SU-DHL-6 (cell line): ENCODE measurements around the gene SLC9A7.

Experiments used
- H2AFZ ChIP-seq: fragments of 200-600 bp; sonication (generic); 2 replicates; pipeline ENCODE4 v1.6.1; 2014; ENCODE audit warnings: low read depth, mild to moderate bottlenecking, moderate library complexity, mixed read lengths, antibody characterized with exemption, low read length; ENCODE audit not compliant: severe bottlenecking
- H3F3A ChIP-seq: fragments of 200-600 bp; shearing (Covaris generic); 2 replicates; pipeline ENCODE4 v1.6.0; 2016; ENCODE audit warnings: antibody characterized with exemption, mild to moderate bottlenecking; ENCODE audit not compliant: insufficient read depth
- H3K27ac ChIP-seq: fragments of 200-600 bp; sonication (generic); 2 replicates; pipeline ENCODE4 v1.5.1; 2016; ENCODE audit warnings: low read depth, mild to moderate bottlenecking, low read length, moderate library complexity, mixed read lengths
- H3K27me3 ChIP-seq: fragments of 200-600 bp; sonication (generic), shearing (Covaris generic); 2 replicates; pipeline ENCODE4 v1.6.0; 2014; ENCODE audit warnings: mild to moderate bottlenecking, low read length
- H3K36me3 ChIP-seq: fragments of 200-600 bp; sonication (generic); 2 replicates; pipeline ENCODE4 v1.6.1; 2014; ENCODE audit warnings: mild to moderate bottlenecking, low read length, mixed read lengths
- H3K4me2 ChIP-seq: fragments of 300-600, 200-600 bp; shearing (Covaris generic), sonication (generic); 2 replicates; pipeline ENCODE4 v1.6.0; 2014; ENCODE audit warnings: low read length, low read depth, mild to moderate bottlenecking; ENCODE audit not compliant: poor library complexity, severe bottlenecking
- H3K4me3 ChIP-seq: fragments of 200-600 bp; sonication (generic); 2 replicates; pipeline ENCODE4 v1.5.1; 2014; ENCODE audit warnings: antibody characterized with exemption, low read length, mild to moderate bottlenecking, mixed read lengths; ENCODE audit not compliant: insufficient read depth, poor library complexity, severe bottlenecking
- H3K79me2 ChIP-seq: fragments of 200-600 bp; sonication (generic); 2 replicates; pipeline ENCODE4 v1.6.1; 2014; ENCODE audit warnings: mild to moderate bottlenecking, low read length, moderate library complexity; ENCODE audit not compliant: insufficient read depth
- H3K9ac ChIP-seq: fragments of 200-600 bp; sonication (generic); 2 replicates; pipeline ENCODE4 v1.7.0; 2014; ENCODE audit warnings: mild to moderate bottlenecking, low read length
- H3K9me2 ChIP-seq: fragments of 200-600 bp; sonication (generic); replicated peaks from 2 replicates; pipeline ENCODE4 v1.6.1; 2014; ENCODE audit warnings: low read length; ENCODE audit not compliant: insufficient read depth
- H3K9me3 ChIP-seq: fragments of 200-600 bp; sonication (generic); 2 replicates; pipeline ENCODE4 v1.6.1; 2014; ENCODE audit warnings: low read length, mixed read lengths; ENCODE audit not compliant: insufficient read depth
- H4K20me1 ChIP-seq: fragments of 200-600 bp; sonication (generic); 2 replicates; pipeline ENCODE4 v1.6.1; 2014; ENCODE audit warnings: low read depth, mild to moderate bottlenecking, antibody characterized with exemption, low read length, moderate library complexity, mixed read lengths
- CTCF ChIP-seq: fragments of 200-600 bp; sonication (generic); IDR thresholded peaks from one replicate; pipeline ENCODE4 v1.5.1; 2017; ENCODE audit warnings: antibody characterized with exemption, mild to moderate bottlenecking, low read length, moderate library complexity; ENCODE audit not compliant: insufficient read depth, poor library complexity, severe bottlenecking
- EZH2phosphoT487 ChIP-seq: fragments of 200-600 bp; sonication (generic), shearing (Covaris generic); conservative IDR thresholded peaks from 2 replicates; pipeline ENCODE4 v1.6.1; 2018; ENCODE audit warnings: mild to moderate bottlenecking, antibody characterized with exemption, low read length, moderate library complexity, mixed read lengths

SLC9A7 gene

GRCh38 chrX:46762963-46763362 lies 4.0 kb upstream of the SLC9A7 start:
- Histone ChIP-seq H3K4me2 (no peak overlapping the region), H3K9ac (no peak overlapping the region), H3K27ac (no peak overlapping the region), H3K27me3 (no peaks in the 10 kb centered on the region), H3K4me3 (no peak overlapping the region), H3F3A (no peaks in the 10 kb centered on the region; the same call in 1 of the 2 replicates), H2AFZ (no peak overlapping the region), H3K9me3 (no peaks in the 10 kb centered on the region), H3K9me2 (no peaks in the 10 kb centered on the region), H3K36me3 (no peaks in the 10 kb centered on the region), H3K79me2 (peaks cover 7% of the 10 kb centered on the region; the same call in 1 of the 2 replicates), H4K20me1 (no peaks in the 10 kb centered on the region)
- TF ChIP-seq EZH2phosphoT487 = no peak
- no peak for TF ChIP-seq CTCF

- H3K27me3 ChIP-seq = no peaks in the 10 kb centered on the region
- H3K9me2 ChIP-seq = no peaks in the 10 kb centered on the region
- H3F3A ChIP-seq = peaks cover 7% of the 10 kb centered on the region
- H3K9ac ChIP-seq = peak overlapping the region; percentile 67
- H3K79me2 ChIP-seq = peaks cover 39% of the 10 kb centered on the region
- H3K36me3 ChIP-seq = no peaks in the 10 kb centered on the region
- H3K4me3 ChIP-seq = peak overlapping the region; percentile 57
- H2AFZ ChIP-seq = peak overlapping the region; percentile 96
- peak overlapping the region; percentile 86 for H3K4me2 ChIP-seq
- H4K20me1 ChIP-seq = no peaks in the 10 kb centered on the region
- TF ChIP-seq CTCF (no peak), EZH2phosphoT487 (no peak)
- no peaks in the 10 kb centered on the region for H3K9me3 ChIP-seq
- peak overlapping the region; percentile 92 for H3K27ac ChIP-seq
Measured at GRCh38 chrX:46759645-46759974, 692 bp upstream of the SLC9A7 start.

- H3K79me2 ChIP-seq = peaks cover 50% of the 10 kb centered on the region
Measured at GRCh38 chrX:46758163-46758955, 559 bp downstream of the SLC9A7 start.

More at GRCh38 chrX:46758163-46758955, 559 bp downstream of the SLC9A7 start:
- TF ChIP-seq EZH2phosphoT487 (no peak), CTCF (no peak)
- H3K4me3 ChIP-seq = peak overlapping the region; percentile 57
- H3K27ac ChIP-seq = peak overlapping the region; percentile 92
- no peaks in the 10 kb centered on the region for H3K36me3 ChIP-seq
- H3K9me3 ChIP-seq = no peaks in the 10 kb centered on the region
- H3F3A ChIP-seq = peaks cover 14% of the 10 kb centered on the region
- peak overlapping the region; percentile 92 for H3K4me2 ChIP-seq
- H3K9me2 ChIP-seq = no peaks in the 10 kb centered on the region
- H2AFZ ChIP-seq = no peak overlapping the region
- peaks cover 3% of the 10 kb centered on the region; the same call in 1 of the 2 replicates for H4K20me1 ChIP-seq
- H3K27me3 ChIP-seq = no peaks in the 10 kb centered on the region
- peak overlapping the region; percentile 67 for H3K9ac ChIP-seq
